Natural killer cell (primary cell): ENCODE results near the gene NKX1-2. TPM values are rescaled to one million over a fixed set of nuclear protein-coding genes. Genes with fewer than 3 reads are reported as not detected.
A peak's percentile ranks its signal among the peaks of the same experiment; 100 is the strongest.

ENCODE experiments used
- ATAC-seq, 3 donors: fragments of 150-1000 bp in 2 of 3; fragments of 200-7000 bp in 1 of 3; cut with Tn5 transposase; 1 replicate in 1 of 3; 2 replicates in 2 of 3; pipeline ENCODE4 v1.10.0; 2021; ENCODE audit warnings: mild to moderate bottlenecking in 2 of 3, moderate library complexity in 2 of 3
- DNase-seq, 2 donors: peaks; one replicate each; pipeline versions ENCODE4 v3.0.0 to v3.0.0-alpha.2; 2013 to 2021; ENCODE audit warnings: mixed read lengths in 1 of 2
- H3K27ac ChIP-seq: one replicate; pipeline ENCODE4 v1.5.1; 2013; ENCODE audit warnings: mild to moderate bottlenecking, low read length
- H3K27me3 ChIP-seq: one replicate; pipeline ENCODE4 v1.6.1; 2013; ENCODE audit warnings: low read length; ENCODE audit not compliant: control insufficient read depth, insufficient read depth
- H3K36me3 ChIP-seq: one replicate; pipeline ENCODE4 v1.6.1; 2013; ENCODE audit warnings: low read length; ENCODE audit not compliant: control insufficient read depth, insufficient read depth
- H3K4me1 ChIP-seq: one replicate; pipeline ENCODE4 v1.6.1; 2013; ENCODE audit warnings: low read length; ENCODE audit not compliant: control insufficient read depth, insufficient read depth
- H3K4me3 ChIP-seq: one replicate; pipeline ENCODE4 v1.5.1; 2013; ENCODE audit warnings: low read length
- H3K9me3 ChIP-seq: one replicate; pipeline ENCODE4 v1.6.1; 2013; ENCODE audit warnings: low read length; ENCODE audit not compliant: control insufficient read depth, insufficient read depth
- H3K27ac Mint-ChIP-seq, 2 donors: one replicate each; pipeline ENCODE4 v1.8.0; 2022; ENCODE audit warnings: mild to moderate bottlenecking in 2 of 2, mixed read lengths in 2 of 2, moderate library complexity in 1 of 2
- H3K27me3 Mint-ChIP-seq, 2 donors: one replicate each; pipeline ENCODE4 v1.8.0; 2022; ENCODE audit warnings: low read depth in 2 of 2, mixed read lengths in 2 of 2
- H3K36me3 Mint-ChIP-seq: one replicate; pipeline ENCODE4 v1.8.0; 2022; ENCODE audit warnings: mixed read lengths
- H3K4me1 Mint-ChIP-seq, 2 donors: one replicate each; pipeline ENCODE4 v1.8.0; 2022; ENCODE audit warnings: mixed read lengths in 2 of 2
- H3K4me3 Mint-ChIP-seq: one replicate; pipeline ENCODE4 v1.8.0; 2022; ENCODE audit warnings: mild to moderate bottlenecking, moderate library complexity, mixed read lengths
- H3K9me3 Mint-ChIP-seq, 2 donors: one replicate each; pipeline ENCODE4 v1.8.0; 2022; ENCODE audit warnings: mixed read lengths in 2 of 2
- WGBS: methylation state at CpG from one replicate; pipeline ENCODE4 v1.1.7; 2013; ENCODE audit warnings: missing lambda C conversion rate; ENCODE audit not compliant: insufficient coverage; 5-methylcytosine and 5-hydroxymethylcytosine counted together
- intact Hi-C: fragments of 100-400 bp; cut with micrococcal nuclease; formaldehyde crosslinking; loops from one replicate; pipeline ENCODE4 v1.14.2; 2022
- total RNA-seq, 4 donors: library from RNA; stranded (reverse); fragments of 120-200 nt in 1 of 4; gene quantifications; one replicate each; pipeline versions ENCODE4 v1.2.3 to v1.2.4, GENCODE V29; 2013 to 2022
- TF ChIP-seq, protein P1 (sequence below): fragments of 200-600 bp; IDR thresholded peaks from one replicate; pipeline ENCODE4 v1.8.0; 2022; ENCODE audit warnings: antibody characterized with exemption

NKX1-2 gene
- total RNA-seq, 3 donors from 2014 or later (not counting 1 experiment from before 2014, with no cell fraction given), result not detected

DNA sequence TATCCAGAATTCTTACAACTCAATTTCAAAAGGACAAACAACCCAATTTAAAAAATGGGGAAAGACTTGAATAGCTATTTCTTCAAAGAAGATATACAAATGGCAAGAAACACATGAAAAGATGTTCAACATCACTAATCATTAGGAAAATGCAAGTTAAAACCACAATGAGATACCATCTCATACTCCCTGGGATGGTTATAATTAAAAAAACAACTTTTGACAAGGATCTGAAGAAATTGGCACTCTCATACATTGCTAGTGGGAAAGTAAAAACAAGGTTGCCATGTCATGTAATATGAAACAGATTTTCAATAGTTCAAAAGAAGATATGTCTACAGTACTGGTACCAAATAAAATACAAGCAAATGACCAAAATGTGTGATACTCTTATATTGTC is 40.1 kb downstream of the NKX1-2 start:
- H3K36me3 ChIP-seq, result peaks cover 3% of the 10 kb centered on the region
- Mint-ChIP-seq H3K9me3 (no peaks in the 10 kb centered on the region), H3K36me3 (no peaks in the 10 kb centered on the region), H3K4me3 (no peak overlapping the region), H3K4me1 (no peaks in the 10 kb centered on the region), H3K27ac (no peak overlapping the region), H3K27me3 (no peaks in the 10 kb centered on the region)
- no peaks in the 10 kb centered on the region for H3K4me1 ChIP-seq
- intact Hi-C loops, result no loop called here
- ATAC-seq (no peak), DNase-seq (no peak)
- no peaks in the 10 kb centered on the region for H3K27me3 ChIP-seq
- TF ChIP-seq, protein P1, sequence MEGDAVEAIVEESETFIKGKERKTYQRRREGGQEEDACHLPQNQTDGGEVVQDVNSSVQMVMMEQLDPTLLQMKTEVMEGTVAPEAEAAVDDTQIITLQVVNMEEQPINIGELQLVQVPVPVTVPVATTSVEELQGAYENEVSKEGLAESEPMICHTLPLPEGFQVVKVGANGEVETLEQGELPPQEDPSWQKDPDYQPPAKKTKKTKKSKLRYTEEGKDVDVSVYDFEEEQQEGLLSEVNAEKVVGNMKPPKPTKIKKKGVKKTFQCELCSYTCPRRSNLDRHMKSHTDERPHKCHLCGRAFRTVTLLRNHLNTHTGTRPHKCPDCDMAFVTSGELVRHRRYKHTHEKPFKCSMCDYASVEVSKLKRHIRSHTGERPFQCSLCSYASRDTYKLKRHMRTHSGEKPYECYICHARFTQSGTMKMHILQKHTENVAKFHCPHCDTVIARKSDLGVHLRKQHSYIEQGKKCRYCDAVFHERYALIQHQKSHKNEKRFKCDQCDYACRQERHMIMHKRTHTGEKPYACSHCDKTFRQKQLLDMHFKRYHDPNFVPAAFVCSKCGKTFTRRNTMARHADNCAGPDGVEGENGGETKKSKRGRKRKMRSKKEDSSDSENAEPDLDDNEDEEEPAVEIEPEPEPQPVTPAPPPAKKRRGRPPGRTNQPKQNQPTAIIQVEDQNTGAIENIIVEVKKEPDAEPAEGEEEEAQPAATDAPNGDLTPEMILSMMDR, result no peak
- H3K9me3 ChIP-seq, result no peaks in the 10 kb centered on the region
- H3K27ac ChIP-seq, result no peak overlapping the region
- H3K4me3 ChIP-seq, result no peak overlapping the region

DNA sequence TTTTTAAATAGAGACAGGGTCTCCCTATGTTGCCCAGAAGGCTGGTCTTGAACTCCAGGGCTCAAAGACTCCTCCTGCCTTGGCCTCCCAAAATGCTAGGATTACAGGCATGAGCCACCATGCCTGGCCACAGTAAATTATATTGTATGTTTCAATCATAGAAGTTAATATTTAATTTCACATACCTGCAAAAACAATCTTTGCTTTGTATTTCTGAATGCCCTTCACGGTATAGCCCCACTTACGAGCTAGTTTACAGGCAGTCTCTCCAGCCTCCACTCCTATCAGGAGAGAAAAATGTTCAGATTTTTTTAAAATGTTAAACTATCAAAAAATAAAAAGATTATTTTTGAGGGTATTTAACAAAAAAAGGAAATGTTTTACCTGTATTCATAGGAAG is 41.5 kb downstream of the NKX1-2 start:
- DNase-seq, result no peak
- H3K27ac Mint-ChIP-seq, result no peak overlapping the region

DNA sequence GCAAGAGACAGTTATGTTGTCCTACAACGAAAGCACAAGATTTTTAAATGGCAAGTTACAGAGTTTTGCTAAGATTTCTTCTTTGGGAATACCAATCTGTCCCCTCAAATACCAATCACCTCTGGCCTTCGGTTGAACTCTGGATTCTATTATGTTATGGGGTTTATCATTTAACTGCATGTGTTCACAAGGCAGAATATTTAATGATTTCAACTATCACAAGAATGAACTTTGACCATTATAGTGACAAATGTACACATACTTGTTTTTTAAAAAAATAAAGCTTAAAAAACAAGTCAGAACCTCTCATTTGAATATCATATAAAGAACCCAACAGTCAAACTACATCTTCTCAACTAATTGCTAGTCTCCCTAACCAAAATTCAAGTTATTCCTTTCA is 42.4 kb downstream of the NKX1-2 start:
- no peak overlapping the region for H3K27ac Mint-ChIP-seq
- peaks cover 14% of the 10 kb centered on the region for H3K36me3 ChIP-seq
- H3K27me3 Mint-ChIP-seq, result no peaks in the 10 kb centered on the region
- no peaks in the 10 kb centered on the region for H3K27me3 ChIP-seq
- intact Hi-C loops, result no loop called here
- no peak overlapping the region for H3K27ac ChIP-seq
- no peaks in the 10 kb centered on the region for H3K9me3 ChIP-seq
- H3K4me3 ChIP-seq, result no peak overlapping the region
- TF ChIP-seq, protein P1, result no peak
- peaks cover 10% of the 10 kb centered on the region in 2 donors for H3K4me1 Mint-ChIP-seq
- WGBS, result 85% methylated on average over 1 of the region's 2 CpGs
- H3K4me1 ChIP-seq, result peaks cover 6% of the 10 kb centered on the region
- no peaks in the 10 kb centered on the region for H3K9me3 Mint-ChIP-seq
- no peaks in the 10 kb centered on the region for H3K36me3 Mint-ChIP-seq
- H3K4me3 Mint-ChIP-seq, result no peak overlapping the region
- no peak for DNase-seq
- no peak for ATAC-seq

More for the DNA sequence above, 41.5 kb downstream of the NKX1-2 start:
- H3K27me3 ChIP-seq, result no peaks in the 10 kb centered on the region
- peaks cover 7% of the 10 kb centered on the region for H3K36me3 ChIP-seq
- peaks cover 4% of the 10 kb centered on the region for H3K4me1 ChIP-seq
- Mint-ChIP-seq H3K36me3 (no peaks in the 10 kb centered on the region), H3K4me3 (no peak overlapping the region), H3K4me1 (peaks cover 7% of the 10 kb centered on the region in 2 donors), H3K27me3 (no peaks in the 10 kb centered on the region), H3K9me3 (no peaks in the 10 kb centered on the region)
- no peaks in the 10 kb centered on the region for H3K9me3 ChIP-seq
- no peak for ATAC-seq
- TF ChIP-seq, protein P1, result no peak
- no CpG with 5 or more reads among the region's 2 CpGs for WGBS
- H3K4me3 ChIP-seq, result no peak overlapping the region
- no peak overlapping the region for H3K27ac ChIP-seq
- intact Hi-C loops, result no loop called here

DNA sequence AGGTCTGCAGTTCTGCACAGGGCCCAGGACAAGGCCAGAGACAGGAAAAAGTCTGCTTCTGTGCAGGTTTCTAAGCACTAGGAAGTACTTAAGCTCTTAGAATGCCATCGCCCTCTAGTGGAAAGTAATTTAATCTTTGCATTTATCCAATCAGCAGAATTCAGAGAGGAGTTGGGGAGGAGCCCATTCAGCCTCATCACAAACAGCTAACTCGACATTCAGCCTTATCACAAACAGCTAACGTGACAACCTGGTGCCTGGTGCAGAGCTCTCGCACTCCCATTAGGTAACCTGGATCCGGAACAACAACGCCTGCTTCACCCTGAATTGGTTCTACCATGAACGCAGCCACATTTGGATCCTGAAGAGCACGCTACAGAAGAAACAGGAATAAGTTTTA is 46.3 kb downstream of the NKX1-2 start:
- 60% methylated on average over 8 of the region's 8 CpGs for WGBS
- H3K36me3 Mint-ChIP-seq, result no peaks in the 10 kb centered on the region
- DNase-seq (peak in 1 of 2 donors; percentile 83), ATAC-seq (peak; percentile 98 to 99 (median 99))
- no peak overlapping the region for H3K4me3 Mint-ChIP-seq
- no peak overlapping the region for H3K4me3 ChIP-seq
- no peaks in the 10 kb centered on the region for H3K9me3 ChIP-seq
- peaks cover 34% of the 10 kb centered on the region for H3K36me3 ChIP-seq
- TF ChIP-seq, protein P1, result peak; percentile 73
- peaks cover 6% of the 10 kb centered on the region for H3K4me1 ChIP-seq
- H3K27ac Mint-ChIP-seq, result peak overlapping the region; percentile 11 to 62
- peaks cover 10% of the 10 kb centered on the region in 2 donors for H3K4me1 Mint-ChIP-seq
- peak overlapping the region; percentile 17 for H3K27ac ChIP-seq
- H3K9me3 Mint-ChIP-seq, result no peaks in the 10 kb centered on the region
- intact Hi-C loops, result no loop called here
- no peaks in the 10 kb centered on the region for H3K27me3 ChIP-seq
- no peaks in the 10 kb centered on the region for H3K27me3 Mint-ChIP-seq
